ENCODE data around the gene MREG.

DNA sequence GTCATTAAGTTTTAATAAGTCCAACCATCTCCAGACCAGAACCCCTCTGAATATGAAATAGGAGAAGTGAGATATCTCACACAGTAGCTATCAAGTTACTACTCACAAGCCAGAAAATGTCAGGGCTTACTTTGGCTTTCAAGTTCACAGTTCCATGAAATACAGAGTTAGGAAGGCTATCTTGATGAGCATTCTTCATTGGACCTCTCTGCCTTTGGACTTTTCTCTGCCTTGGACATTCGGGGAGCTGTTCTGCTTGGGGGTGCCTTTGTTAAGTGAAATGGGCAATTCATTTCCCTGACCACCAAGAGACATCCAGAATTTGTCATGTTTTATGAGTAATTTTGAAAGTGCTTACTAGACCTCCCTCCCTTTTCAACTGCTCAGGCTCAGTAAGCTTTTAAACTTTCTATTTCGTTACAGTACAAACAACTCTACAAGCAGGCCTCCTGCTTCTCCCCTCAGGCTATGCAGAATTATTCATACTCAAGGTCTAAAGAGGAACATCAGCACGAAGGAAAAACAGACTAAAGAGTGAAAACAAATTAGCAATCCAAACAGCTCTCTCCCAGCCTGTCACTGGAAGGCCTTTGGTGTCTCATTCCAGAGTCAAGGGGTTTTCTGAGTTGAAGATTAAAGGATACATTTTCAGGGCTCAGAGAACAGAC, 95.3 kb downstream of the MREG start:
- TF ChIP-seq, protein P1, sequence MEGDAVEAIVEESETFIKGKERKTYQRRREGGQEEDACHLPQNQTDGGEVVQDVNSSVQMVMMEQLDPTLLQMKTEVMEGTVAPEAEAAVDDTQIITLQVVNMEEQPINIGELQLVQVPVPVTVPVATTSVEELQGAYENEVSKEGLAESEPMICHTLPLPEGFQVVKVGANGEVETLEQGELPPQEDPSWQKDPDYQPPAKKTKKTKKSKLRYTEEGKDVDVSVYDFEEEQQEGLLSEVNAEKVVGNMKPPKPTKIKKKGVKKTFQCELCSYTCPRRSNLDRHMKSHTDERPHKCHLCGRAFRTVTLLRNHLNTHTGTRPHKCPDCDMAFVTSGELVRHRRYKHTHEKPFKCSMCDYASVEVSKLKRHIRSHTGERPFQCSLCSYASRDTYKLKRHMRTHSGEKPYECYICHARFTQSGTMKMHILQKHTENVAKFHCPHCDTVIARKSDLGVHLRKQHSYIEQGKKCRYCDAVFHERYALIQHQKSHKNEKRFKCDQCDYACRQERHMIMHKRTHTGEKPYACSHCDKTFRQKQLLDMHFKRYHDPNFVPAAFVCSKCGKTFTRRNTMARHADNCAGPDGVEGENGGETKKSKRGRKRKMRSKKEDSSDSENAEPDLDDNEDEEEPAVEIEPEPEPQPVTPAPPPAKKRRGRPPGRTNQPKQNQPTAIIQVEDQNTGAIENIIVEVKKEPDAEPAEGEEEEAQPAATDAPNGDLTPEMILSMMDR (IDR thresholded peaks at IDR 0.05) = no peak
- TF ChIP-seq EZH2phosphoT487 (IDR thresholded peaks at IDR 0.05) (no peak), EZH2 (IDR thresholded peaks at IDR 0.05) (no peak)

All from neural progenitor cell (in vitro differentiated cells).